B cell (primary cell): ENCODE data around the gene ADAMTS13.

Experiments
- CTCF ChIP-seq: fragments of 200-600 bp; IDR thresholded peaks from one replicate; pipeline ENCODE4 v1.8.0; 2022; ENCODE audit warnings: antibody characterized with exemption, mild to moderate bottlenecking
- EZH2 ChIP-seq: IDR thresholded peaks from 2 replicates; pipeline ENCODE4 v1.6.1; 2012; ENCODE audit warnings: borderline replicate concordance, low read depth, mild to moderate bottlenecking, moderate library complexity, low read length; ENCODE audit not compliant: insufficient read depth, poor library complexity, severe bottlenecking

- TF ChIP-seq CTCF (no peak), EZH2 (no peak)
Observed at GRCh38 chr9:133505901-133506652, 83.9 kb downstream of the ADAMTS13 start.
